OCI-LY3 (cell line): ENCODE data around the gene PCSK1N.

Source experiments
- H2AFZ ChIP-seq: fragments of 200-600, 300-600 bp; shearing (Covaris generic); 2 replicates; pipeline ENCODE4 v1.6.0; 2014; ENCODE audit warnings: antibody characterized with exemption, low read depth, low read length
- H3K27ac ChIP-seq: fragments of 200-600, 300-600 bp; sonication (generic); 2 replicates; pipeline ENCODE4 v1.5.1; 2014; ENCODE audit warnings: mild to moderate bottlenecking, low read length, moderate library complexity, mixed read lengths
- H3K27me3 ChIP-seq: fragments of 200-600, 300-600 bp; sonication (generic); 2 replicates; pipeline ENCODE4 v1.6.1; 2014; ENCODE audit warnings: low read depth, low read length, mixed read lengths
- H3K36me3 ChIP-seq: fragments of 200-600, 300-600 bp; sonication (generic); replicated peaks from 2 replicates; pipeline ENCODE3; 2014; ENCODE audit warnings: low read depth, low read length, mixed read lengths
- H3K4me1 ChIP-seq: fragments of 300-600, 200-600 bp; sonication (generic); 2 replicates; pipeline ENCODE4 v1.6.1; 2014; ENCODE audit warnings: low read length, mixed read lengths
- H3K4me2 ChIP-seq: fragments of 200-600, 300-600 bp; sonication (generic); 2 replicates; pipeline ENCODE4 v1.6.1; 2014; ENCODE audit warnings: low read length, mixed read lengths
- H3K4me3 ChIP-seq: fragments of 300-600, 200-600 bp; sonication (generic); 2 replicates; pipeline ENCODE4 v1.5.1; 2014; ENCODE audit warnings: antibody characterized with exemption, mild to moderate bottlenecking, low read length, moderate library complexity
- H3K79me2 ChIP-seq: fragments of 300-600, 200-600 bp; shearing (Covaris generic); 2 replicates; pipeline ENCODE4 v1.6.1; 2014; ENCODE audit warnings: mild to moderate bottlenecking, low read length, mixed read lengths
- H3K9ac ChIP-seq: fragments of 300-600, 200-600 bp; shearing (Covaris generic); 2 replicates; pipeline ENCODE4 v1.6.0; 2014; ENCODE audit warnings: mild to moderate bottlenecking, low read length, moderate library complexity
- H3K9me3 ChIP-seq: fragments of 200-600, 300-600 bp; shearing (Covaris generic); 2 replicates; pipeline ENCODE4 v1.6.1; 2014; ENCODE audit warnings: low read length, mixed read lengths; ENCODE audit not compliant: insufficient read depth
- H4K20me1 ChIP-seq: fragments of 200-600, 300-600 bp; sonication (generic); 2 replicates; pipeline ENCODE4 v1.6.1; 2016; ENCODE audit warnings: low read length, mixed read lengths; ENCODE audit not compliant: insufficient read depth
- CTCF ChIP-seq: fragments of 200-600, 300-600 bp; sonication (generic); IDR thresholded peaks from 2 replicates; pipeline ENCODE4 v1.5.1; 2014; ENCODE audit warnings: antibody characterized with exemption, low read length, low read depth
- EZH2phosphoT487 ChIP-seq: fragments of 200-600 bp; shearing (Covaris generic); IDR thresholded peaks from 2 replicates; pipeline ENCODE4 v1.6.1; 2018; ENCODE audit warnings: antibody characterized with exemption, mixed run types, low read depth

PCSK1N gene

DNA sequence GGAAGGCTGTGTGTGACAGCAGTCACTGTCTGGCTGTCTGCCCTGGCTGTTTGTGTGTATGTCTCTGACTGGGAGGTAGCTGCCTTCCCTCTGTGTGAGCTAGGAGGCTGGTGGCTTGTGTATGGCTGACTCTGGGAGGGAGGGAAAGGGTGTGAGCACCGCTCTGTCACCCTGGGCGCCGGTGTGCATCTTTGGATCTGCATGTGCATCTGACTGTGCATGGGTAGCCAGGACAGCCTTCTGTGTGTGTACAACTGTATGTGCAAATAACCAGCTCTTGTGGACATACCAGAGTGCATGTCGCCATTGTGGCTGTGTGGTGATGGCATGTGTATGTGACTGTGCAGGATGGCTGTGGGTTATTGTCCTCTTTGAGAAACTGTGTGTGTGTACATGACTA, 16.5 kb downstream of the PCSK1N start:
- TF ChIP-seq CTCF (no peak), EZH2phosphoT487 (no peak)
- Histone ChIP-seq H4K20me1 (no peaks in the 10 kb centered on the region), H3K79me2 (no peaks in the 10 kb centered on the region), H3K36me3 (no peaks in the 10 kb centered on the region), H3K9ac (no peak overlapping the region), H2AFZ (no peak overlapping the region), H3K4me1 (no peaks in the 10 kb centered on the region), H3K27ac (no peak overlapping the region), H3K4me3 (no peak overlapping the region), H3K27me3 (no peaks in the 10 kb centered on the region), H3K9me3 (no peaks in the 10 kb centered on the region), H3K4me2 (no peak overlapping the region)

- Histone ChIP-seq H3K9ac (no peak overlapping the region), H3K4me3 (no peak overlapping the region), H3K79me2 (no peaks in the 10 kb centered on the region), H3K27ac (no peak overlapping the region), H2AFZ (no peak overlapping the region), H3K27me3 (no peaks in the 10 kb centered on the region), H4K20me1 (no peaks in the 10 kb centered on the region), H3K9me3 (no peaks in the 10 kb centered on the region), H3K4me1 (no peaks in the 10 kb centered on the region), H3K36me3 (no peaks in the 10 kb centered on the region), H3K4me2 (no peak overlapping the region)
- TF ChIP-seq EZH2phosphoT487 (no peak), CTCF (no peak)
Measured at GRCh38 chrX:48818098-48818497, 17.3 kb downstream of the PCSK1N start.

DNA sequence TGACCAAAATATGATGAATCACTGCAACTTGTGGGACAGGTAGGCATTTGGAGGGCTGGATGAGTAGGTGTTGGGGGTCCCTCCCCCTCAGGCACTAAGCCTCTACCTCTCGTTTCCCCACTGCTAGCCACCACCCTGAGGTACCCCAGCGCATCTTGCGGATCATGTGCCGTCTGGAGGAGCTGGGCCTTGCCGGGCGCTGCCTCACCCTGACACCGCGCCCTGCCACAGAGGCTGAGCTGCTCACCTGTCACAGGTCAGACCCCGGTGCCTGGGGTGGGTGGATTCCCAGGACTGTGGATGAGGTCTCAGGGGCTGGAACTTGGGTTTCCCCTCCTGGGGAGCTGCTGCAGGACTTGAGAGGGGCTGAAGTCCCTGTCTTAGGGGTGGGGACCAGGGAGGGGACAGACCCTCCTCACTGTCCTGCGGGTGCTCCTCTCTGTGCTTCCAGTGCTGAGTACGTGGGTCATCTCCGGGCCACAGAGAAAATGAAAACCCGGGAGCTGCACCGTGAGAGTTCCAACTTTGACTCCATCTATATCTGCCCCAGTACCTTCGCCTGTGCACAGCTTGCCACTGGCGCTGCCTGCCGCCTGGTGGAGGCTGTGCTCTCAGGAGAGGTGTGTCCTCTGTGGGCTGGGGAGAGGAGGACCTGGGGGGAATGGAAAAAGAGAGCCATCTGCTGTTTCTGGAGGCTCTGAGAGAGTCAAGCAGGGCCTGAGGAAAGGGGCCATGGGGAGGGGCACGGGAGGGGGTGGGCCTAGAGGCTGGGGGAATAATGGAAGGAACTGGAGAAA, 19.2 kb downstream of the PCSK1N start:
- TF ChIP-seq CTCF (no peak), EZH2phosphoT487 (no peak)
- Histone ChIP-seq H3K36me3 (no peaks in the 10 kb centered on the region), H3K4me3 (no peak overlapping the region)

DNA sequence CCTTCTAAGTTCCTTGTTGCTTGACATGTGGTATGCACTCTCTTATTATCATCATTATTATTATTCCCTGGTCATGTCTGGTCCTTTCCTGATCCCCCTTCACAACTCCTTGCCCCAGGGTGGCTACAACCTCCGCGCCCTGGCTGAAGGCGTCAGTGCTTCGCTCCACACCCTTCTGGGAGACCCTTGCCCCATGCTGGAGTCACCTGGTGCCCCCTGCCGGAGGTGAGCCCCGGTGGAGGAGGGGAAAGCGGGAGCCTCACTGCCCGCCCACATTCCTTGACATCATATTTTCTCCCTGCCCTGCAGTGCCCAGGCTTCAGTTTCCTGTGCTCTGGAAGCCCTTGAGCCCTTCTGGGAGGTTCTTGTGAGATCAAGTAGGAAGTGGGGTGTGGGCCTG, 20.1 kb downstream of the PCSK1N start:
- no peaks in the 10 kb centered on the region for H4K20me1 ChIP-seq
- H3K9me3 ChIP-seq = no peaks in the 10 kb centered on the region
- H3K4me1 ChIP-seq = no peaks in the 10 kb centered on the region
- no peak overlapping the region for H2AFZ ChIP-seq
- H3K4me3 ChIP-seq = no peak overlapping the region
- no peak overlapping the region for H3K4me2 ChIP-seq
- no peaks in the 10 kb centered on the region for H3K79me2 ChIP-seq
- H3K27ac ChIP-seq = no peak overlapping the region
- TF ChIP-seq CTCF = no peak
- TF ChIP-seq EZH2phosphoT487 = no peak
- no peak overlapping the region for H3K9ac ChIP-seq
- H3K36me3 ChIP-seq = no peaks in the 10 kb centered on the region
- H3K27me3 ChIP-seq = no peaks in the 10 kb centered on the region

More for the DNA sequence above, 19.2 kb downstream of the PCSK1N start:
- no peak overlapping the region for H2AFZ ChIP-seq
- H3K9me3 ChIP-seq = no peaks in the 10 kb centered on the region
- H4K20me1 ChIP-seq = no peaks in the 10 kb centered on the region
- no peak overlapping the region for H3K9ac ChIP-seq
- H3K27ac ChIP-seq = no peak overlapping the region
- no peaks in the 10 kb centered on the region for H3K4me1 ChIP-seq
- H3K79me2 ChIP-seq = no peaks in the 10 kb centered on the region
- H3K4me2 ChIP-seq = no peak overlapping the region
- no peaks in the 10 kb centered on the region for H3K27me3 ChIP-seq
